ENCODE measurements around the gene ATL2.
"Not testable (repeated sequence)": the region's sequence is repeated elsewhere in the genome, so short reads cannot be mapped to it uniquely, and the experiment has no call there.

Gene ATL2

DNA sequence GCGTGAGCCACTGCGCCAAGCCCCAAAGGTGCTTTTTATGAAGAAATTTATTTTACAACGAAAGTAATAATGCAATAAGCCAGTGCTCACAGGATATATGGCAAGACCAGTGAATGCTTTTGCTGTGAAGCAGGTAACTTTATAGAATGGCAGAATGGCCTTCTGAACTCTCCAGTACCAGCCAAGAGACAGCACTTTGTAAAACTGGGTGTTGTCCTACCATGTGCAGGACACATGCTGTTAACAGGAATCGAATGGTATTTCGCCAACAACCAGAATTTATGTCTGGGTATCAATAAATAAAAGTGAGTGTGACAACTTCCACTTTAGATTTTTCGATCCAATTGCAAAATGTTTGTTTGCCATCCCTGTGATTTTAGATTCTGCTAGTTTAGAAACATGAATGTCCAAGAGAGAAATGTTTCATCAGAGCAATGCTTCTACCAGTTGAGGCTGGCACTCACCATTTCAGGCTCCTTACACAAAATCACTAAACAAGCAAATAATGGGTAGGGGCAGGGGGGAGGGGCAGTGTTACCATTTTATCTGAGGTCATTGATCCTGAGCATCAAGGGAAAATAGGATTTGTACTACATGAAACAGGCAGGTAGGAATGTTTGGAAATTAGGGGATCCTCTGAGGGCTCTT, 95.9 kb downstream of the ATL2 start:
- Histone ChIP-seq H3K27me3 (ENCODE audit: control insufficient read depth, insufficient read depth, low read length) (peaks cover 18% of the 10 kb centered on the region), H3K4me1 (ENCODE audit: control insufficient read depth, low read depth, low read length) (peaks cover 26% of the 10 kb centered on the region), H3K27ac (ENCODE audit: low read length) (no peak overlapping the region), H3K36me3 (ENCODE audit: control insufficient read depth, low read depth, low read length) (no peaks in the 10 kb centered on the region), H3K9ac (ENCODE audit: low read length) (no peak overlapping the region), H3K4me3 (ENCODE audit: low read length) (no peak overlapping the region), H3K9me3 (ENCODE audit: control insufficient read depth, low read depth, low read length) (no peaks in the 10 kb centered on the region)

DNA sequence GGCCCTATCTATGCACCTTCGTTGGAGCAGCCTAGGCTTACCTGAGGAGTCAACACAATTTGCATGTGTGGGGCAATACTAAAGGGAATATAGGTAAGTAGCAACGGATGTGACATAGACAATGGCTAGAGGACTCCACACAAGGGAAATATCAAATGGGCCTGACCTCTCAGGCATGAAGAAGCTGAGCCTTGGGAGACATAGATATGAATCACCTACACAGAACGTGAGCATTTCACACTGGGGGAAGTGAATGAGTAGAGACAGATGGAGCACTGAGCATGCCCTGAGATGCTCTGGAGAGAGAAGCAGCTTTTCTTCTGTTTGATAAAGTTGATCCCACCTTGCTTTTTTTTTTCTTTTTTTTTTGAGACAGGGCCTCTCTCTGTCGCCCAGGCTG, 97.9 kb downstream of the ATL2 start:
- H3K27me3 ChIP-seq (ENCODE audit: control insufficient read depth, insufficient read depth, low read length): peaks cover 18% of the 10 kb centered on the region
- no peaks in the 10 kb centered on the region for H3K9me3 ChIP-seq (ENCODE audit: control insufficient read depth, low read depth, low read length)
- no peak overlapping the region for H3K9ac ChIP-seq (ENCODE audit: low read length)
- peaks cover 29% of the 10 kb centered on the region for H3K4me1 ChIP-seq (ENCODE audit: control insufficient read depth, low read depth, low read length)
- no peak overlapping the region for H3K27ac ChIP-seq (ENCODE audit: low read length)
- H3K4me3 ChIP-seq (ENCODE audit: low read length): no peak overlapping the region
- H3K36me3 ChIP-seq (ENCODE audit: control insufficient read depth, low read depth, low read length): no peaks in the 10 kb centered on the region

DNA sequence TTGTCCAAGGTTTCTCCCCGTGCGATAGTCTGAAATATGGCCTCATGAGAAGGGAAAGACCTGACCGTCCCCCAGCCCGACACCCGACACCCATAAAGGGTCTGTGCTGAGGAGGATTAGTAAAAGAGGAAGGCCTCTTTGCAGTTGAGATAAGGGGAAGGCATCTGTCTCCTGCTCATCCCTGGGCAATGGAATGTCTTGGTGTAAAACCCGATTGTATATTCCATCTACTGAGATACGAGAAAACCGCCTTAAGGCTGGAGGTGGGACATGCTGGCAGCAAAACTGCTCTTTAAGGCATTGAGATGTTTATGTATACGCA, 99.0 kb downstream of the ATL2 start:
- Histone ChIP-seq H3K4me3 (ENCODE audit: low read length) (peak overlapping the region; percentile 31), H3K27me3 (ENCODE audit: control insufficient read depth, insufficient read depth, low read length) (peaks cover 18% of the 10 kb centered on the region), H3K4me1 (ENCODE audit: control insufficient read depth, low read depth, low read length) (peaks cover 38% of the 10 kb centered on the region)
- not testable (repeated sequence) for H3K36me3 ChIP-seq (ENCODE audit: control insufficient read depth, low read depth, low read length); H3K9me3 ChIP-seq (ENCODE audit: control insufficient read depth, low read depth, low read length); H3K27ac ChIP-seq (ENCODE audit: low read length); H3K9ac ChIP-seq (ENCODE audit: low read length)

DNA sequence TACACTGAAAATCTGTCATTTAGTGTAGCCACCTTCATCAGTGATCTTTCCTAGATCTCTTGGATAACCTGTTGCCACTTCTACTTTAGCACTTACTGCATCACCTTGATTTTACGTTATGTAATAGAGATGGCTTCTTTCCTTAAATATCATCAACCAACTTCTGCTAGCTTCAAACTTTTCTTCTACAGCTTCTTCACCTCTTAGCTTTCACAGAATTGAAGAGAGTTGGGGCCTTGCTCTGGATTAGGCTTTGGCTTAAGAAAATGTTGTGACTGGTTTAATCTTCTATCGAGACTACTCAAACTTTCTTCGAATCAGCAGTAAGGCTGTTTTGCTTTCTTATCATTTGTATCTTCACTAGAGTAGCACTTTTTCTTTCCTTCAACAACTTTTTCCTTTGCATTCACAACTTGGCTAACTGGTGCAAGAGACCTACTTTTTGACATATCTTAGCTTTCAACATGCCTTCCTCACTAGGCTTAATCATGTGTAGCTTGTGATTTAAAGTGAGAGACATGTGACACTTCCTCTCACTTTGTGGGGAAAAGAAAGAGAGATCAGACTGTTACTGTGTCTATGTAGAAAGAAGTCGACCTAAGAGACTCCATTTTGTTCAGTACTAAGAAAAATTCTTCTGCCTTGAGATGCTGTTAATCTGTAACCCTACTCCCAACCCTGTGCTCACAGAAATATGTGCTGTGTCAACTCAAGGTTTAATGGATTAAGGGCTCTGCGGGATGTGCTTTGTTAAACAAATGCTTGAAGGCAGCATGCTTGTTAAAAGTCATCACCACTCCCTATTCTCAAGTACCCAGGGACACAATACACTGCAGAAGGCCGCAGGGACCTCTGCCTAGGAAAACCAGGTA, 99.6 kb downstream of the ATL2 start:
- peak overlapping the region; percentile 34 for H3K4me3 ChIP-seq (ENCODE audit: low read length)
- H3K9ac ChIP-seq (ENCODE audit: low read length): no peak overlapping the region
- H3K9me3 ChIP-seq (ENCODE audit: control insufficient read depth, low read depth, low read length): no peaks in the 10 kb centered on the region
- peaks cover 18% of the 10 kb centered on the region for H3K27me3 ChIP-seq (ENCODE audit: control insufficient read depth, insufficient read depth, low read length)
- H3K4me1 ChIP-seq (ENCODE audit: control insufficient read depth, low read depth, low read length): peaks cover 41% of the 10 kb centered on the region
- H3K36me3 ChIP-seq (ENCODE audit: control insufficient read depth, low read depth, low read length): no peaks in the 10 kb centered on the region
- H3K27ac ChIP-seq (ENCODE audit: low read length): no peak overlapping the region

DNA sequence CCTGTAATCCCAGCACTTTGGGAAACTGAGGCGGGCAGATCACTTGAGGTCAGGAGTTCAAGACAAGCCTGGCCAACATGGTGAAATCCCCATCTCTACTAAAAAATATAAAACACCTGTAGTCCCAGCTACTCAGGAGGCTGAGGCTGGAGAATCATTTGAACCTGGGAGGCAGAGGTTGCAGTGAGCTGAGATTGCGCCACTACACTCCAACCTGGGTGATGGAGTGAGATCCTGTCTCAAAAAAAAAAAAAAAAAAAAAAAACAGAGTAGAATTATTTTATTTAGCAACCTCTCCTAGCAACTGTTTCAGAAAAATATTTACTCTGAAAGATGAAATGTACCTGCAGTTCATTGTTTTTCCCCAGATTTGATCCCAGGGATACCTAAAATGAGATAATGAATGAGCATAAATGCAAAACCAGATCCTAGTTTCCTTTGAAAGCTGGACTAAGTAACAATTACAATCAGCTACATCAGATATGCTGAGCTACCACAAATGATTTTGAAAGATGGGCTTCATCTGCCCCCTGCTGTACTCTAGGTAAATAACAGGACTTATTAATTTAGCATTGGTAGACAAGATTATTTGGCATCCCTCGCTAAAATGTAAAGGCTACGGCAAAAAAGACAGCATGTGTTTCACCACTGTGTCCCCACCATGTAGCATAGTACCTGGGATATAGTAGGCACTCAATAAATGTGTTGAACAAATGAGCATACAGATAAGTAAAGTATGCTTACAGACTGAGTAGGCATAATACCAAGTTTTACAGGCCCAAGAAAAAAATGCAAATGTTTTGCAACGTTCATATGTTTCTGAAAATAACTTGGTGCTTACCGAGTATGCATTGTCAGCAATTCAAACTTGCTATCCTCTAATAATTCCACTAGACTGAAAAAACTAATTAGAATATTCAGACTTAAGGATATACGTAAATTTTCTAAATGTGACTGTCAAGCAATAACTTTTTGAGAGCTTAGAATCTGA, 102.5 kb downstream of the ATL2 start:
- Histone ChIP-seq H3K9me3 (ENCODE audit: control insufficient read depth, low read depth, low read length) (no peaks in the 10 kb centered on the region), H3K4me3 (ENCODE audit: low read length) (no peak overlapping the region), H3K36me3 (ENCODE audit: control insufficient read depth, low read depth, low read length) (no peaks in the 10 kb centered on the region), H3K27me3 (ENCODE audit: control insufficient read depth, insufficient read depth, low read length) (peaks cover 17% of the 10 kb centered on the region), H3K27ac (ENCODE audit: low read length) (no peak overlapping the region), H3K9ac (ENCODE audit: low read length) (no peak overlapping the region), H3K4me1 (ENCODE audit: control insufficient read depth, low read depth, low read length) (peaks cover 41% of the 10 kb centered on the region)

DNA sequence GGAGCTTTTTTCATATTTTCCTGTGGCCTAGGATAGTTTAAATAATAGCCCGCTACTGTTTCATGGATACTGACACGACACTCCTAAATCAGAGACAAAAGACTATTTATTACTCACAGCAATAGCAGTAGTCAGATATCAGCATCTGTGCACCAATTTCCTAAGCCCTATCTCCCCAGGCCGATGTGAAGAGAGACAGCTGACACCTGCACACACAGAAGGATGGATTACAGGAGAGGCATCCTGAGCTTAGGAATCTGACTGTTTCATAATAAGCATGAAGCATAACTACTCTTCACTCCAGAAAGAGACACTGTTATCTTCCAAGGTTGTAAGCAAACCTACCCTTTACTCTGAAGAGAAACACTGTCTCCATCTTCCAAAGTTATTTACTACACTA, 105.4 kb downstream of the ATL2 start:
- Histone ChIP-seq H3K4me3 (ENCODE audit: low read length) (no peak overlapping the region), H3K36me3 (ENCODE audit: control insufficient read depth, low read depth, low read length) (no peaks in the 10 kb centered on the region), H3K4me1 (ENCODE audit: control insufficient read depth, low read depth, low read length) (peaks cover 16% of the 10 kb centered on the region), H3K27ac (ENCODE audit: low read length) (no peak overlapping the region), H3K9me3 (ENCODE audit: control insufficient read depth, low read depth, low read length) (no peaks in the 10 kb centered on the region), H3K27me3 (ENCODE audit: control insufficient read depth, insufficient read depth, low read length) (no peaks in the 10 kb centered on the region), H3K9ac (ENCODE audit: low read length) (no peak overlapping the region)

DNA sequence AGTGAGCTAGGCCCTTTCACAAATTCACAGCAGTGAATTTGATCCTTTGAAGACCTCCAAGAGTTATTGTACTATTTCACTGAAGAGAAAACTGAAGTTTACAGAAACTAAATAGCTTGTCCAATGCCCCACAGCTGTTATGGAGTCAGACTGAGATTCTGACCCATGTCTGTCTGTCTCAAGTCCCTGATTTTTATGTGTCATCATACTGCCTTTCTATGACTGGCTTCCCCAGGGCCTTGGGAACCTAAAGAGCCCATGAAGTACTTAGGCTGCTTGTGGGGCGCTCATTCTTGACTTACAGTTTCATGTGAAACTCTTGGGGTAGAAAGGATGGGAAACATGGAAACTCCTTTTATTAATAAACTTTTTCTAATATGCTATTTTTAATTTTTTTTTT, 107.7 kb downstream of the ATL2 start:
- H3K36me3 ChIP-seq (ENCODE audit: control insufficient read depth, low read depth, low read length): no peaks in the 10 kb centered on the region
- H3K9ac ChIP-seq (ENCODE audit: low read length): no peak overlapping the region
- H3K4me3 ChIP-seq (ENCODE audit: low read length): no peak overlapping the region
- H3K4me1 ChIP-seq (ENCODE audit: control insufficient read depth, low read depth, low read length): peaks cover 12% of the 10 kb centered on the region
- H3K27me3 ChIP-seq (ENCODE audit: control insufficient read depth, insufficient read depth, low read length): no peaks in the 10 kb centered on the region
- H3K27ac ChIP-seq (ENCODE audit: low read length): no peak overlapping the region
- H3K9me3 ChIP-seq (ENCODE audit: control insufficient read depth, low read depth, low read length): no peaks in the 10 kb centered on the region

DNA sequence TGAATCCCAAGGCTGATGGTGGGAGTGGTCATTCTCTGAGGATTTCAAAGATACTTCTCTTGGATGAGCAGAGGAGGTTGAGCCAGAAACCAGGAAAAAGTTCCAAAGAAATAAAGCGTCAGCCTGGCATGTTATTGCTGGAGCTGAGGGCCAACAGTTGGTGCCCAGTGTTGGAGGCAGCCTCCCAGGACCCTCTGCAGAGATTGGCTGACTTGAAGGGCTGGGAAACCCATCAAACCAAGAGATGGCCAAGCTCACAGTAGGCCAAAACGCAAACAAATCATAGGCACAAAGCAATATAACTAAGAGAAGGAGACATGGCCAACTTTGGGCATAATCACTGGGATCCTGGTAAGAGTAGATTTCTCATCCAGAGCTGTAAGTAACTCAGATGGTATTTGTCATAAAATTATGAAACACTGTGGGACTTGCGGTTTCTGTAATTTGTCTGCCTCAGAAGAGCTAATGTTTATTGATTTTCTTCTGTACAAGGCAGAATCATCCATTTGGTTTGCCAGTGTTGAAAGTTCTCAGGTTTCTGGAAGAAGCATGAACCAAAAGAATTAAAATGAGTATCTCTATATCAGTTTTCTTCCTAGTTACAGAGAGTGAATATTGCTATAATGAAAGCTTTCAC, 108.3 kb downstream of the ATL2 start:
- Histone ChIP-seq H3K27ac (ENCODE audit: low read length) (no peak overlapping the region), H3K27me3 (ENCODE audit: control insufficient read depth, insufficient read depth, low read length) (no peaks in the 10 kb centered on the region), H3K9ac (ENCODE audit: low read length) (no peak overlapping the region), H3K9me3 (ENCODE audit: control insufficient read depth, low read depth, low read length) (no peaks in the 10 kb centered on the region), H3K4me3 (ENCODE audit: low read length) (no peak overlapping the region), H3K36me3 (ENCODE audit: control insufficient read depth, low read depth, low read length) (no peaks in the 10 kb centered on the region), H3K4me1 (ENCODE audit: control insufficient read depth, low read depth, low read length) (peaks cover 11% of the 10 kb centered on the region)

DNA sequence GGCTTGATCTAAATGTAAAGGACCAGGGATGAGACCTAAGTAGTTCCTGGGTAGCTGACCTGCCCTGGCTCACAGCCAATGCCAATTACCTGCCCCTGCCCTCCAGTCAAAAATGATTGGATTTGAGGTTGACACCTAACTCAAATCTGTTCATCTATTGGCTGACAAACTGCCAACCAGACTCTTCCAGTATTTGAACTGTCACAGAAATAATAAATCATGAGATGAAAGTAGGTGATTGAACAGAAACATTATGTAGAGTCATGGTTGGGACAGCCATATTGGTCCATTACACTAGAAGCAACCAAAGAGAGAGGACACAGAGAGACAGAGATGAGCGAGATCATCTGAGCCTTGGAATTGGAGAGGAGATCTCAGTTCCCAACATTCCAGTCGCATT, 109.1 kb downstream of the ATL2 start:
- no peak overlapping the region for H3K27ac ChIP-seq (ENCODE audit: low read length)
- H3K4me3 ChIP-seq (ENCODE audit: low read length): no peak overlapping the region
- no peaks in the 10 kb centered on the region for H3K36me3 ChIP-seq (ENCODE audit: control insufficient read depth, low read depth, low read length)
- no peak overlapping the region for H3K9ac ChIP-seq (ENCODE audit: low read length)
- H3K4me1 ChIP-seq (ENCODE audit: control insufficient read depth, low read depth, low read length): peaks cover 3% of the 10 kb centered on the region
- no peaks in the 10 kb centered on the region for H3K27me3 ChIP-seq (ENCODE audit: control insufficient read depth, insufficient read depth, low read length)
- H3K9me3 ChIP-seq (ENCODE audit: control insufficient read depth, low read depth, low read length): no peaks in the 10 kb centered on the region

DNA sequence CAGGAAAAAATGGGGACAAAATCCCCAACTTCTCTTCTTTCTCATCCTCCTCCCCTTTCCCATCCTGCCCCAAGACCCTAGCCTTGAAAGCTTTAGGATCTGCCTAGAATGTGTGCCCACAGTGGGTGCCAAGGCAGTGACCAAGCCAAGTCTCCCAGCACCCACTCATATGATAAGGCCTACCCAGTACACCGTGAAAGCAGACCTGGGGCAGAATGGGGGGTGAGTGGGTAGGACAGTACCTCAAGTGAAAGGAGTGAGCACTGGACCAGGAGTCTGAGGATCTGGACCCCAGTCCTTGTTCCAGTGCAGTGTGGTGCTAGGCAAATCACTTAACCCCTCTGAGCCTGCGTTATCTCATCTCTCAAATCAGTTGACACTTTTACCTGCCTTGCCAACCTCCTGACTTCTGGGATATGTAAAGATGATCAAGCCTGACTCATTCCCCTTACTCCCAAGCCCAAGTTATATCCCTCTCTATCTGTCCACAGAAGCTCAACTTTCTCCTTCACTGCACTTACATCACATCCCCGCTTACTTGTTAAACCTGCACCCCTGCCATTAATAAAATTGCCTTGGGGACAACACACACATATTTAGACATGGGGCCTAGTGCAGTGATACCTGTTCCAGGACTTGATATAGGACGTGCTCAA, 109.7 kb downstream of the ATL2 start:
- Histone ChIP-seq H3K27ac (ENCODE audit: low read length) (no peak overlapping the region), H3K9me3 (ENCODE audit: control insufficient read depth, low read depth, low read length) (no peaks in the 10 kb centered on the region), H3K36me3 (ENCODE audit: control insufficient read depth, low read depth, low read length) (no peaks in the 10 kb centered on the region), H3K4me1 (ENCODE audit: control insufficient read depth, low read depth, low read length) (no peaks in the 10 kb centered on the region), H3K9ac (ENCODE audit: low read length) (no peak overlapping the region), H3K27me3 (ENCODE audit: control insufficient read depth, insufficient read depth, low read length) (no peaks in the 10 kb centered on the region), H3K4me3 (ENCODE audit: low read length) (no peak overlapping the region)

Measured in iPS-18a (cell line).